Measurements from ENCODE around the gene PRDM16.

Gene PRDM16

GRCh38 chr1:3469104-3469848 is 400.3 kb downstream of the PRDM16 start:
- no peak for DNase-seq

GRCh38 chr1:3469849-3470649 is 401.0 kb downstream of the PRDM16 start:
- DNase-seq: no peak

GRCh38 chr1:3470650-3471355 is 401.8 kb downstream of the PRDM16 start:
- DNase-seq: no peak

GRCh38 chr1:3471356-3472087 is 402.5 kb downstream of the PRDM16 start:
- peak; percentile 87 for DNase-seq

- no peak for DNase-seq
These were observed 403.3 kb downstream of the PRDM16 start for GRCh38 chr1:3472088-3472850.

- DNase-seq: no peak
These were observed 403.9 kb downstream of the PRDM16 start for GRCh38 chr1:3472906-3473305.

GRCh38 chr1:3473381-3473844 is 404.4 kb downstream of the PRDM16 start:
- peak; percentile 41 for DNase-seq

GRCh38 chr1:3474016-3474415 is 405.0 kb downstream of the PRDM16 start:
- no peak for DNase-seq

- no peak for DNase-seq
These were observed 405.4 kb downstream of the PRDM16 start for GRCh38 chr1:3474421-3474820.

- DNase-seq: no peak
These were observed 407.0 kb downstream of the PRDM16 start for GRCh38 chr1:3475839-3476573.

- DNase-seq: no peak
These were observed 407.7 kb downstream of the PRDM16 start for GRCh38 chr1:3476666-3477065.

- no peak for DNase-seq
These were observed 408.4 kb downstream of the PRDM16 start for GRCh38 chr1:3477241-3477995.

GRCh38 chr1:3478187-3478586 is 409.2 kb downstream of the PRDM16 start:
- no peak for DNase-seq

GRCh38 chr1:3479511-3480368 is 410.7 kb downstream of the PRDM16 start:
- no peak for DNase-seq

- no peak for DNase-seq
These were observed 411.3 kb downstream of the PRDM16 start for GRCh38 chr1:3480369-3480719.

- no peak for DNase-seq
These were observed 412.0 kb downstream of the PRDM16 start for GRCh38 chr1:3481046-3481445.

- no peak for DNase-seq
These were observed 412.9 kb downstream of the PRDM16 start for GRCh38 chr1:3481836-3482375.

GRCh38 chr1:3482378-3482849 is 413.4 kb downstream of the PRDM16 start:
- DNase-seq: no peak

- DNase-seq: no peak
These were observed 414.4 kb downstream of the PRDM16 start for GRCh38 chr1:3483380-3483779.

Measured in eye (tissue), 1 donor.